IgD-negative memory B cell (primary cell): ENCODE data around the gene STARD13. TPM values are rescaled to one million over a fixed set of nuclear protein-coding genes. Genes with fewer than 3 reads are reported as not detected.
A peak's percentile ranks its signal among the peaks of the same experiment; 100 is the strongest.

Experiments used
- H3K27ac Mint-ChIP-seq, 3 donors: one replicate each; pipeline ENCODE4 v1.8.0; 2020 to 2022; ENCODE audit warnings: mild to moderate bottlenecking in 3 of 3, mixed read lengths in 3 of 3, moderate library complexity in 1 of 3
- H3K27me3 Mint-ChIP-seq: one replicate; pipeline ENCODE4 v1.8.0; 2021; ENCODE audit warnings: mixed read lengths
- H3K36me3 Mint-ChIP-seq: one replicate; pipeline ENCODE4 v1.8.0; 2020; ENCODE audit warnings: mild to moderate bottlenecking, mixed read lengths
- H3K4me1 Mint-ChIP-seq, 3 donors: one replicate each; pipeline ENCODE4 v1.8.0; 2020 to 2022; ENCODE audit warnings: mixed read lengths in 3 of 3, mild to moderate bottlenecking in 1 of 3
- H3K4me3 Mint-ChIP-seq, 4 donors: one replicate each; pipeline ENCODE4 v1.8.0; 2020 to 2022; ENCODE audit warnings: mild to moderate bottlenecking in 4 of 4, mixed read lengths in 4 of 4, moderate library complexity in 3 of 4
- H3K9me3 Mint-ChIP-seq, 3 donors: one replicate each; pipeline ENCODE4 v1.8.0; 2020 to 2021; ENCODE audit warnings: mixed read lengths in 3 of 3, mild to moderate bottlenecking in 1 of 3
- polyA plus RNA-seq: library from polyadenylated mRNA; unstranded; fragments of 300-500 nt; fragmentation: Illumina TruSeq; gene quantifications from one replicate; pipeline ENCODE4 v1.2.3, GENCODE V29; 2021

STARD13 gene
- polyA plus RNA-seq, 1 donor from 2014 or later = not detected

DNA sequence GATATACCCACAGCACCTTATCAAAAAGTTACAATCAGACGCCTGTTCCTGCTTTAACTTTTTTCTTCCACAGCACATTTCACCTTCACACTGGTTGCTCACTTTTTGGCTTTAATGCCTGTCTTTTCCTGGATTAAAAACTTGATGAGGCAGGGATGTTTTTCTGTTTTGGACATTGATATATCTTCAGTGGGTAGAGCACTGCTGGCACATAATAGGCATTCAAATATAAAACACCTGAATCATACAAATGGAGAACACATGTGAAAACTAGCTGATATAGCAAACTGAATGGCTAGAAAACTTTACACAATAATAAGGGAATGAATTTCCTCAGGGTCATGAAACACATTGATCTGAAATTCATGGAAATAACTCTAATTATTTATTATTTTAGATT is 65.6 kb downstream of the STARD13 start:
- H3K9me3 Mint-ChIP-seq = no peaks in the 10 kb centered on the region
- no peak overlapping the region for H3K4me3 Mint-ChIP-seq
- peaks cover 6% of the 10 kb centered on the region for H3K27me3 Mint-ChIP-seq
- H3K36me3 Mint-ChIP-seq = no peaks in the 10 kb centered on the region
- no peak overlapping the region for H3K27ac Mint-ChIP-seq
- H3K4me1 Mint-ChIP-seq = no peaks in the 10 kb centered on the region

DNA sequence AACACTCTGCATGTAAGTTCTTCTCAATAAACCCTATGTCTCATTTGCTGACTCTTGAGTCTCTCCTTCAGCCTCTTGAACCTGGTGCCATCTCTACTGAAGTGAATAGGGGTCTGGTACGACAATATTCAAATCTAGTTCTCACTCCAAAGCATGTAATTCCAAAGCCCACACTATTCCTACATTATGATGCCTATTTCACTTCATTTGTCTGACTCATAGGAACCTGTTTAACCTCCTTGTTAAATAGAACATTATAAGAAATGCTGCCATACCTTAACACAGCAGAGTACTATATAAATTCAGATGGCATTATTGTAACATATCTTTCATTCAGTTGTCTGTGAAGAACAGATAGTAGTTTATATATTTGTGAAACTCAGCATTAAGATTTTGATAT is 67.1 kb downstream of the STARD13 start:
- H3K36me3 Mint-ChIP-seq = no peaks in the 10 kb centered on the region
- H3K9me3 Mint-ChIP-seq = no peaks in the 10 kb centered on the region
- no peaks in the 10 kb centered on the region for H3K4me1 Mint-ChIP-seq
- H3K4me3 Mint-ChIP-seq = no peak overlapping the region
- H3K27ac Mint-ChIP-seq = no peak overlapping the region
- peaks cover 6% of the 10 kb centered on the region for H3K27me3 Mint-ChIP-seq

DNA sequence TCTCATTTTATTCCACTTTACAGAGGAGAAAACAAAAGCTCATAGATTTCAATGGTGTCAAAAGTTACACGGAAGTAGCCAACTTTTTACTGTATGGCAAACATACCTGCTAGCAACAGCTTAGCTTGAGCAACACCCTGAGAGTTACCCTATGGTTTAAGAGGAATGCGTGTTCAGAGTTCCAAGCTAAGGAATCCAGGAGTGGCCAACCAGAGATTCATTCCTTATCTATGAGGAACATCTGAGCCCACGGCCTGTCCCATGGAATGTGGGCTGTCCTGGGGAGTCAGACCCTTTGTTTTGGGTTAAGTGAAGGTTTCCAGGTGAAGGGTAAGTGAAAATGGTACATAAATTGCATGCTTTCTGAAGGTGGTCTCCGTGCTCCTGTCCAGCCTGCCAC is 67.5 kb downstream of the STARD13 start:
- no peaks in the 10 kb centered on the region for H3K36me3 Mint-ChIP-seq
- H3K4me1 Mint-ChIP-seq = no peaks in the 10 kb centered on the region
- peaks cover 6% of the 10 kb centered on the region for H3K27me3 Mint-ChIP-seq
- no peaks in the 10 kb centered on the region for H3K9me3 Mint-ChIP-seq
- H3K4me3 Mint-ChIP-seq = no peak overlapping the region
- H3K27ac Mint-ChIP-seq = no peak overlapping the region

DNA sequence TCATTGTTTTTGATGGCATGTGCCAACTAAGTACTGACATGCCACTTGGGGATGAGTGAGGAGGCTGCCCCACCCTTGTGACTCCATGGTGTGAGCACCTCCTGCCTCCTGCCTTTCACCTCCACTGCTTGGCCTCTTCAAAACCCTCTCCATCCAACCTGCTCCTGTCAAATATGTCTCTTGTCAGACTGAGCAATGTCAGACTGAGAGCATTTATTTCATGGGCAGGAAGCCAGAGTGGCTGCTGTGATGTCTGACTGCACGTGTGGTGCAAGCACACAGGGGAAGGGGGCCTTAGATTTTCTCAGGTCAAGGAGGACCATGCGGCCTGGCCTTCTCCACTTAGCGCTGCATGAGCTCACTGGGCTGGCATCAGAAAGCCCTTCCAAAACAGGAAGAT is 68.3 kb downstream of the STARD13 start:
- H3K4me1 Mint-ChIP-seq = no peaks in the 10 kb centered on the region

DNA sequence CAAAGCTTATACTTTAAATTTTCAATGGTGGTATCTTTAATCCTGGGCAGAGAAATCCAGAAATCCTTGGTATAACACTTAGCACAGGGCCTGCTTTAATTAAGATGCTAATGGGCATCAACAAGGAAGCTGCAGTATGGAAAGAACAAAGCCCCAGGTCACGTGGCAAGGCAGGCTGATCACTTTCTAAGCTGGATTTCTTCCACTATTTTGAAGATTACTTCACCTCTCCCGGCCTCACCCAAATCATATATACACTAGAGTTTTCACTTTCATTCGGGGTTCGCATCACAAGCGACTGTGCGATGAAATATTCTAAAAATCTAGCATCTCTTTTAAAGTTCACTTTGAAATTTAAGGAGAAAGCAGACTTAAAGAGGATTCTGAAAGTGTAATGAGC is 71.8 kb downstream of the STARD13 start:
- peaks cover 10% of the 10 kb centered on the region for H3K27me3 Mint-ChIP-seq
- no peaks in the 10 kb centered on the region for H3K4me1 Mint-ChIP-seq
- no peaks in the 10 kb centered on the region for H3K36me3 Mint-ChIP-seq
- H3K27ac Mint-ChIP-seq = no peak overlapping the region
- H3K4me3 Mint-ChIP-seq = no peak overlapping the region
- no peaks in the 10 kb centered on the region for H3K9me3 Mint-ChIP-seq

More for the DNA sequence above, 68.3 kb downstream of the STARD13 start:
- Mint-ChIP-seq H3K9me3 (no peaks in the 10 kb centered on the region), H3K36me3 (no peaks in the 10 kb centered on the region), H3K27ac (no peak overlapping the region), H3K27me3 (peaks cover 6% of the 10 kb centered on the region), H3K4me3 (no peak overlapping the region)

DNA sequence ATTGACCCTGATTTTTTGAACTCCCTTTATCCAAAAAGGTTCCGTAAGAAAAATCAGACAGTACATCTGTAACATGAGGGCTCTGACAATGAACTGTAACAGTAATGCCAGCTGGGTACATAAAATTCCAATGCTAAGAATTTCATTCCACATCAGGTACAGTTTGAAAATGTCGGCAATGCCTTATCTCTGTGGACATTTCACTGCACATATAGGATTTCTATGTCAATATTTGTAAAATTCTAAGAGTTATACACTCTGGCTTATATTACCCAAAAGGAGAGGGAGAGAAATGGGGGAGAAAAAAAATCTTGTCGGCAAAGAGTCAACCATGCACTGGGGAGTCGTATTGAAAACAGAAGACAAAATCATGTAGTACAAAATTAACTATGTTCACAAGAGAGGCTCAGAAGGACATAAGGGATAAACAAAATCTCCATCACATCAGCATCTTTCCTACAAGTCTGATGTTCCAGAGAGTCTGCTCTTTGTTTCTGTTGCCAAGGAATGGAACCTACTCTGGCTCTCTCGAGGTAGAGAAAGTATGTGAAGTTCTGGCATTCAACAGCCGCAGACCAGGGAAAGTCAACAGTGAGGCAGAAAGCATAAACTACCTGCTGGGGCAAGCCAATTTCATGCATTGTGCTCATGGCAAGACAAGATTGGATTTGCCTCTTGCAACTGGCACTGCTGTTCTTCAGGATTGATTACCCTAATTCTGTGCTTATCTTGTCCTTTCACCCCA is 72.4 kb downstream of the STARD13 start:
- H3K27me3 Mint-ChIP-seq = peaks cover 6% of the 10 kb centered on the region
- H3K4me1 Mint-ChIP-seq = no peaks in the 10 kb centered on the region
- H3K36me3 Mint-ChIP-seq = no peaks in the 10 kb centered on the region
- H3K4me3 Mint-ChIP-seq = no peak overlapping the region
- H3K9me3 Mint-ChIP-seq = no peaks in the 10 kb centered on the region
- H3K27ac Mint-ChIP-seq = no peak overlapping the region

DNA sequence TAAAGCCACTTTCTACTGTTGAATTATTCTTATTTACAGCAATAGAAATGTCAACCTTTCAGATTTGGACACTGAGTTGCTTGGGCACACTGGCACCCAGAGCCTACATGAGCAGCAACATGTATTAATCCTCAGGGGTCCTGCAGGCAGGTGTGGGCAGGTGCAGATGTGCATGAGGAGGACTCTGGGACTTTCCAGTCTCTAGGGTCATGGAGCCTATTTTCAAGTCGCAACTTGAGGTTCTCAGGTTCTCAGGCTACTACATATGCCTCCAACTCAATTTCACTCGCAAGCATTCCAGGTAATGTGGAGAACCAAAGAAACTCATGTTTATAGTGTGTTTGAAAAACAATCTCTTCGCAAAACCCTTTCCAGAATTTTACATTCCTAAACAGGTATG is 73.2 kb downstream of the STARD13 start:
- Mint-ChIP-seq H3K4me3 (no peak overlapping the region), H3K36me3 (no peaks in the 10 kb centered on the region), H3K4me1 (no peaks in the 10 kb centered on the region), H3K27me3 (peaks cover 4% of the 10 kb centered on the region), H3K9me3 (no peaks in the 10 kb centered on the region), H3K27ac (no peak overlapping the region)

DNA sequence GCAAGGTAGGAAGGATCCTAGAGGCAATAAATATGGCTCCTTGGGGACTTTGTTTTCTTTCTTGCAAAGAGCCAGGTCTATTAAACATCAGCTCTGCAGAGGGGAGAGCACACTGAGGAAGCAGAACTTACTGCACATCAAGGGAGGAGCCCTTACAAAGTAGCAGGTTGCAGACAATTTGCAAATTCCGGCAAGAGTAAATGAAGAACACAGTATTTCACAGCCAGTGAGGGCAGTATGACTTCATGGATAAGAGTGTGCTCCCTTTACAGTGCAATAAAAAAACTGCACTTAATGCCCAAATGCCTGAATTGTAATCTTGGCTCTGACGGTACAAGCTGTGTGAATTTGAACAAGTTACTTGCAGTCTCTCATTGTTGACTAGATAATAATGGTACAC is 75.5 kb downstream of the STARD13 start:
- Mint-ChIP-seq H3K4me3 (no peak overlapping the region), H3K9me3 (no peaks in the 10 kb centered on the region), H3K36me3 (no peaks in the 10 kb centered on the region), H3K27me3 (peaks cover 4% of the 10 kb centered on the region), H3K4me1 (peaks cover 0 to 4% (median 2%) of the 10 kb centered on the region in 3 donors), H3K27ac (no peak overlapping the region)

DNA sequence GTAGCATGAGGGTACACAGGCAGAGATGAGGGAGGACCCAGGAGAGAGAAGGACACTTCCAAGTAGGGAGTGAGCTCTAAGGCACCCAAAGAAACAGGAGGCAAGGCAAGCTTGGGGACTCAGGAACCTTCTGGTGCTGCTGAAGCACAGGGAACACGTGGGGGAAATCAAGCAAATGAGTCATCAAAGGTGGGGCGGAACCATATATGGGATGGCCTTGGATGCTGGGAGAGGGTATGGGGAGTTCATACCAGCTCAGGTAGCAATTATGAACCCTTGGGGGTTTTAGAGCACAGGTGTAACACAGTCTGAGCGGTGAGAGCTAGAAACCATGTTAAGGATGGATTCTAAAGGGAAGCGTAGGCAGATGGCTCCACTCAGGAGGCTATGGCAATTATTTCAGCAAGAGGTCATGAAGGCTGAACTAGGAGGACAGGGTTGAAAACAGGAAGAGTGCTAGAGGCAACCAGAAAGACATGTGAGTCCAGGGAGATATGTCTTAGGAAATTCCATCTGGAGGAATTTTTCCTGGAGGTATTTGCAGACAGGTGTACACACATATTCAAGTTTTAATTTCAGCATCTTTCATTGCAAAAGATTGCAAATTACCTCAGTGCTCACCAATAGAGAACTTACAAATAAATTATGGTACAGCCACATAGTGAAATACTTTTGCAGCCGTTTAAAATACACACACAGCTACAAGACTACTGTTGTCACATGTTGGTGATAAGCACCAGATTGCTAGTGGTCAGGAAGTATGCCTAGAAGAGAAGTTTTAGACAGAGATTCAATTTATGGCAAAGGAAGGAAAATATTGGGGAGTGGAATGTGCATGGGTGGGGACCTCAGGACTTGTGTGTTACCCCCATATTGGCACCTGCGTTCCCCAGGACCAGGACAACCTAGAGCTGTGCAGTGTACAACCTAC is 77.0 kb downstream of the STARD13 start:
- peaks cover 4% of the 10 kb centered on the region for H3K27me3 Mint-ChIP-seq
- H3K27ac Mint-ChIP-seq = no peak overlapping the region
- no peak overlapping the region for H3K4me3 Mint-ChIP-seq
- no peaks in the 10 kb centered on the region for H3K36me3 Mint-ChIP-seq
- H3K4me1 Mint-ChIP-seq = peaks cover 0 to 7% (median 2%) of the 10 kb centered on the region in 3 donors
- no peaks in the 10 kb centered on the region for H3K9me3 Mint-ChIP-seq

DNA sequence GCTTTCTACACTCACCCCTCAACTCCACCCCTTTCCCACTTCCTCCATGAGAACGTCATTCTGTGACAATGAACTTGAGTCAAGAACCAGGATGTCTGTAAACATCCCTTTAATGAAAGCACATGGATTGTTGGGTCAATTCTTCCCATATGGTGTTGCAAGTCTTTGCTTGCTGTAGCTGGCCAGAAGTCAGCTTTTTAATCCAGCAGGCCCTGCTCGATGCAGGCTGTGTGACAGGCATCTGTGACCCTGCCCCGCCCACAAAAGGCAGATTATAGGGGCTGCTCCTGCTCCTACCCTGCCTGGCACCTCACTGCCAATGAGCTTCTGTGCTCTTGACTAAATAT is 78.0 kb downstream of the STARD13 start:
- Mint-ChIP-seq H3K4me3 (no peak overlapping the region), H3K4me1 (peaks cover 2 to 9% (median 2%) of the 10 kb centered on the region in 3 donors), H3K27ac (no peak overlapping the region), H3K27me3 (peaks cover 4% of the 10 kb centered on the region), H3K9me3 (peaks cover 0 to 2% (median 0%) of the 10 kb centered on the region in 3 donors), H3K36me3 (no peaks in the 10 kb centered on the region)

DNA sequence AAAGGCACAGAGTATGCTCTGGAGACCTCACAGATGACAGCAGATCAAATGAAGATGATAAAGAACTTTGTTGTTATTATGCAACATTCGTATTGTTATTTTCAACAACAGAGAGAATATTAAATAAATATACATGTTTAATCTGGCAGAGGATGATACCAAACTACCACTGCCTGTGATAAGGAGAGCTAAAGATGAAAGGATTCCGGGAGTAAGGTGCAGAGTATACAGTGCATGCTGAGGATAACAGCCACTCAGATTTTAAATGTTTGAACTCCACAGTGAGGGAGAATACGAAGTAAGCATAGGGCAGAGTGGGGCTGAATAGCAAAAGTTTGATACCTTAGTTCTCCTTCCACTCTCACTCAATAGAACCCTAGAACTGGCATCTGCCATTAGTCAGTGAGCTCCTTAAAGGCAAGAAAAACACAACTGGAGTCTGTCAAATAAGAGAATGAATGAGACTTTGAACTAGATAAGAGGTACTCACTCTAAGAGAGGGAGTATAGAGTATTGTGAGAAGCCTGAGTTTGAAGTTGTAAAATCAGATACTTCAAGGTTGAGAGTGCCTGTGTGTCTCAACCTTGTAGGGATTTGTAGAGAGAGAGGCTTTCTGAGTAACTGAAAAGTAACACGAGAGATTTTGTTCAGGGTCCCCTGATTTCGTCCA is 78.5 kb downstream of the STARD13 start:
- Mint-ChIP-seq H3K27me3 (peaks cover 6% of the 10 kb centered on the region), H3K9me3 (peaks cover 0 to 6% (median 3%) of the 10 kb centered on the region in 3 donors), H3K27ac (no peak overlapping the region), H3K36me3 (no peaks in the 10 kb centered on the region), H3K4me3 (no peak overlapping the region), H3K4me1 (peaks cover 2 to 14% (median 6%) of the 10 kb centered on the region in 3 donors)

DNA sequence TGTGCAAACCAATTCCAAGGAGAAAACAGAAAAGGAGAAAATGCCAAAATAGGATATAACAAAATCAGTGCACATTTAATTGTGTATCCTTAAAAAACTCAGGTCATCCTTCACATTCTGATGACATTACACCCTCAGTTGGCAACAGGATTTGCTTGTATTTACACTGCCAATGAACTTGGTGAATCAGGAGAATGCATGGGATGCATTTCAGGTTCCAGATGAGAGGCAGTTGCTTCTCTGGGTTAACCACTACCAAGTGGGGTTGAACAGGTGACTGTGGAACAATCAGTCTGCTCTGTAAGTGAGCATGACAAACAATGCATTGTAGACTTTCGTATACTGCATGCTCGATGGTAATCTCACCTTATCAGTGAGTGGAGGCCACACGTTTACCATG is 79.1 kb downstream of the STARD13 start:
- Mint-ChIP-seq H3K27me3 (peaks cover 6% of the 10 kb centered on the region), H3K4me1 (peaks cover 2 to 14% (median 6%) of the 10 kb centered on the region in 3 donors), H3K4me3 (no peak overlapping the region), H3K36me3 (no peaks in the 10 kb centered on the region), H3K27ac (no peak overlapping the region), H3K9me3 (peaks cover 0 to 6% (median 3%) of the 10 kb centered on the region in 3 donors)

DNA sequence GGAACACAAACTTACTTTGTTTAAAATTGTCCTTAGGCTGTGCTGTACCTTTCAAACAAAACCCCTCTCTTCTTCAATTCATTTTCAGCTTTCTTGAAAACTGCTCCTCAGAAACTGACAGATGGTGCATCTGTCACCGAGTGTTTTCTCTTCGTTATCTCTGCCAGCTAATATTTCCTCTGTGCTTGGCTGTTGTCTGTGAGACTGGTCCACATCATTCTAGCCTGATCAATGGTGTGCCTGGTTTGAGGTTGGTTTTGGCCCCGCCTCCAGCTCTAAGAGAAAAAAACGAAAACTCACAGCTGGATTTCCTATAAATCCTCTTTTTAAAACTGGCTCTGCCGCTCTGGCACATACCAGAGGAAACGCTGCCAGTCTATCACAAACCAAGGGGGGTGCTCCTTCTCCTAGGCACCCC is 79.7 kb downstream of the STARD13 start:
- H3K9me3 Mint-ChIP-seq = peaks cover 0 to 6% (median 3%) of the 10 kb centered on the region in 3 donors
- no peaks in the 10 kb centered on the region for H3K36me3 Mint-ChIP-seq
- peaks cover 2 to 14% (median 6%) of the 10 kb centered on the region in 3 donors for H3K4me1 Mint-ChIP-seq
- H3K27me3 Mint-ChIP-seq = peaks cover 6% of the 10 kb centered on the region
- H3K4me3 Mint-ChIP-seq = peak overlapping the region in 1 of 4 donors; percentile 63
- no peak overlapping the region for H3K27ac Mint-ChIP-seq

DNA sequence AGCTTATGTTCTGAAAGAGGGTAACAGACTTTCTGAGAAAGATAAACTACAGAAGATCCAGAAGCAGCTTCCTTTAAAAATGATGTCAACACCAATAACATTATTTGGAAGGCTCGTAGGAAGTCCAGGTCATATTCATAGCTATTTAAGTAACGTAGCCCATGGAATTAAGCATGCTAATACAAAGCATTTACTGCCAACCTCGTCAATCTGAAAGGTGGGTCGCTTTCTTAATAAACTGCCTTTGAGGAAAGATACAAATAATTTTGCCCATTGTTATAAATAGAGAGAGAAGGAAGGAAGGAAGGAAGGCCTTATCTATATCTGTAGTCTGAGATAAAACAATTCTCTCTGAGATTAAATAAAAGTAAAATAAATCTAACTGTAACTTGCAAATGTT is 80.3 kb downstream of the STARD13 start:
- Mint-ChIP-seq H3K9me3 (peaks cover 0 to 6% (median 3%) of the 10 kb centered on the region in 3 donors), H3K27me3 (peaks cover 6% of the 10 kb centered on the region), H3K27ac (no peak overlapping the region), H3K36me3 (no peaks in the 10 kb centered on the region), H3K4me1 (peaks cover 2 to 14% (median 6%) of the 10 kb centered on the region in 3 donors), H3K4me3 (no peak overlapping the region)
